HCT116 (cell line): Measurements from ENCODE around the gene SF1.

Experiments
- ATF3 ChIP-seq: IDR thresholded peaks from 2 replicates; pipeline ENCODE4 v1.6.1; 2012
- EGR1 ChIP-seq: IDR thresholded peaks from 2 replicates; pipeline ENCODE4 v1.6.1; 2012; ENCODE audit warnings: low read depth
- EZH2 ChIP-seq: fragments of 200-600 bp; sonication (generic); IDR thresholded peaks from 2 replicates; pipeline ENCODE4 v1.6.1; 2017; ENCODE audit warnings: antibody characterized with exemption, mixed run types

- TF ChIP-seq EGR1: no peak
- TF ChIP-seq ATF3: no peak
- no peak for TF ChIP-seq EZH2
These were observed 26.0 kb downstream of the SF1 start for GRCh38 chr11:64752175-64752970.
